IMR-90 (cell line): Measurements from ENCODE around the gene NTRK2. TPM values are rescaled to one million over a fixed set of nuclear protein-coding genes. Genes with fewer than 3 reads are reported as not detected.

ENCODE experiments used
- ATAC-seq: fragments of 200-7000 bp; cut with Tn5 transposase; 2 replicates; pipeline ENCODE4 v1.9.1; 2020; ENCODE audit warnings: low read depth, mild to moderate bottlenecking, moderate library complexity
- BruUV-seq: library from RNA; stranded (reverse); fragments of 400-500 nt; replicated peaks from 2 replicates; lab custom pipeline; 2021; lab: Mats Ljungman, UMichigan
- CTCF ChIA-PET: fragments of 300-600 bp; formaldehyde crosslinking; extraction: SDS; loops from one replicate; lab custom pipeline; 2021; ENCODE audit warnings: antibody characterized with exemption; lab: Yijun Ruan, JAX
- POLR2A ChIA-PET: fragments of 300-600 bp; sonication (Branson Sonifier 250); formaldehyde crosslinking; loops from one replicate; lab custom pipeline; 2022; ENCODE audit warnings: antibody characterized with exemption; ENCODE audit not compliant: unreplicated experiment; lab: Charles Lee
- DNase-seq: peaks from one replicate; pipeline ENCODE4 v3.0.0; 2013
- H2AFZ ChIP-seq: replicated peaks from 2 replicates; pipeline ENCODE3; 2013; ENCODE audit warnings: low read length, mild to moderate bottlenecking; ENCODE audit not compliant: poor library complexity
- H2AK5ac ChIP-seq: 2 replicates; pipeline ENCODE4 v1.6.1; 2013; ENCODE audit warnings: low read depth, low read length, inconsistent platforms
- H2AK9ac ChIP-seq: replicated peaks from 2 replicates; pipeline ENCODE3; 2013; ENCODE audit warnings: mild to moderate bottlenecking, low read depth, low read length, moderate library complexity; ENCODE audit not compliant: poor library complexity
- H2BK120ac ChIP-seq: 2 replicates; pipeline ENCODE4 v1.6.1; 2013; ENCODE audit warnings: low read depth, low read length, inconsistent platforms
- H2BK15ac ChIP-seq: 3 replicates; pipeline ENCODE4 v1.6.1; 2013; ENCODE audit warnings: low read depth, low read length, inconsistent platforms
- H2BK20ac ChIP-seq: 2 replicates; pipeline ENCODE4 v1.6.1; 2013; ENCODE audit warnings: low read depth, mild to moderate bottlenecking, inconsistent platforms, low read length, moderate library complexity
- H2BK5ac ChIP-seq: 2 replicates; pipeline ENCODE4 v1.6.1; 2013; ENCODE audit warnings: mild to moderate bottlenecking, low read depth, low read length, inconsistent platforms; ENCODE audit not compliant: poor library complexity, severe bottlenecking
- H3K14ac ChIP-seq: replicated peaks from 2 replicates; pipeline ENCODE4 v1.6.1; 2013; ENCODE audit warnings: low read depth, low read length, inconsistent platforms
- H3K18ac ChIP-seq: 2 replicates; pipeline ENCODE4 v1.6.1; 2013; ENCODE audit warnings: low read depth, low read length, control low read depth
- H3K23ac ChIP-seq: 2 replicates; pipeline ENCODE4 v1.6.1; 2013; ENCODE audit warnings: low read depth, low read length, inconsistent platforms
- H3K27ac ChIP-seq: 2 replicates; pipeline ENCODE4 v1.5.1; 2013; ENCODE audit warnings: mild to moderate bottlenecking, control low read depth, low read length; ENCODE audit not compliant: insufficient read depth
- H3K27me3 ChIP-seq: 2 replicates; pipeline ENCODE4 v1.6.1; 2013; ENCODE audit warnings: low read length; ENCODE audit not compliant: control insufficient read depth, insufficient read depth
- H3K36me3 ChIP-seq: 2 replicates; pipeline ENCODE4 v1.6.1; 2013; ENCODE audit warnings: low read length, mixed read lengths; ENCODE audit not compliant: control insufficient read depth, insufficient read depth
- H3K4ac ChIP-seq: 2 replicates; pipeline ENCODE4 v1.6.1; 2013; ENCODE audit warnings: low read depth, low read length, inconsistent platforms
- H3K4me1 ChIP-seq: 2 replicates; pipeline ENCODE4 v1.6.1; 2013; ENCODE audit warnings: low read length, mixed read lengths; ENCODE audit not compliant: control insufficient read depth, insufficient read depth
- H3K4me2 ChIP-seq: 2 replicates; pipeline ENCODE4 v1.6.1; 2013; ENCODE audit warnings: low read depth, mild to moderate bottlenecking, control low read depth, low read length, moderate library complexity
- H3K4me3 ChIP-seq: 2 replicates; pipeline ENCODE4 v1.5.1; 2013; ENCODE audit warnings: low read depth, mild to moderate bottlenecking, control low read depth, low read length, moderate library complexity; ENCODE audit not compliant: insufficient read depth
- H3K56ac ChIP-seq: 2 replicates; pipeline ENCODE4 v1.6.1; 2013; ENCODE audit warnings: low read length, inconsistent platforms; ENCODE audit not compliant: insufficient read depth; ENCODE audit errors: extremely low read depth
- H3K79me1 ChIP-seq, 2 experiments: 2 replicates each; pipeline ENCODE4 v1.6.1; 2013; ENCODE audit warnings: low read length in 2 of 2, inconsistent platforms in 1 of 2, low read depth in 1 of 2
- H3K9ac ChIP-seq: 2 replicates; pipeline ENCODE4 v1.6.1; 2013; ENCODE audit warnings: low read depth, low read length, control low read depth
- H3K9me1 ChIP-seq: 2 replicates; pipeline ENCODE4 v1.6.1; 2013; ENCODE audit warnings: low read length, inconsistent platforms; ENCODE audit not compliant: insufficient read depth
- H3K9me3 ChIP-seq: 2 replicates; pipeline ENCODE4 v1.6.1; 2013; ENCODE audit warnings: low read length; ENCODE audit not compliant: control insufficient read depth, insufficient read depth
- H4K20me1 ChIP-seq: 2 replicates; pipeline ENCODE4 v1.6.1; 2013; ENCODE audit warnings: low read length, inconsistent platforms; ENCODE audit not compliant: insufficient read depth
- H4K5ac ChIP-seq: 2 replicates; pipeline ENCODE4 v1.6.1; 2013; ENCODE audit warnings: mild to moderate bottlenecking, low read depth, low read length, control low read depth
- H4K8ac ChIP-seq, 2 experiments: 2 replicates each; pipeline ENCODE4 v1.6.1; 2013; ENCODE audit warnings: low read depth in 2 of 2, low read length in 2 of 2, control low read depth in 1 of 2, inconsistent platforms in 1 of 2
- H4K91ac ChIP-seq: 2 replicates; pipeline ENCODE4 v1.6.1; 2013; ENCODE audit warnings: low read depth, low read length, inconsistent platforms; ENCODE audit not compliant: insufficient read depth
- CHD1 ChIP-seq: IDR thresholded peaks from 2 replicates; pipeline ENCODE4 v1.6.1; 2012; ENCODE audit warnings: low read depth, low read length, improper control_type of control experiment
- FOS ChIP-seq: fragments of 150-350 bp; IDR thresholded peaks from 2 replicates; pipeline ENCODE4 v1.6.1; 2016; ENCODE audit warnings: low read depth, low read length
- MAZ ChIP-seq: IDR thresholded peaks from 2 replicates; pipeline ENCODE4 v1.6.1; 2012; ENCODE audit warnings: low read depth, mild to moderate bottlenecking, low read length, improper control_type of control experiment, moderate library complexity, borderline replicate concordance
- WGBS, 2 experiments: methylation state at CpG; one replicate each; pipeline versions ENCODE4 v1.1.5 to v1.1.7; 2013; ENCODE audit warnings: missing lambda C conversion rate in 2 of 2; ENCODE audit not compliant: insufficient read length in 1 of 2; ENCODE audit errors: extremely low coverage in 2 of 2; 5-methylcytosine and 5-hydroxymethylcytosine counted together
- dilution Hi-C: fragments of 300-500 bp; cut with HindIII; formaldehyde crosslinking; loops from one replicate; pipeline ENCODE4 v1.14.3; 2018; ENCODE audit warnings: low sequenced_read_pairs; ENCODE audit not compliant: unreplicated experiment
- in situ Hi-C: fragments of 300-500 bp; cut with MboI; formaldehyde crosslinking; loops from 3 replicates; pipeline ENCODE4 v1.14.3; 2019; ENCODE audit warnings: low sequenced_read_pairs, inconsistent platforms, mixed read lengths
- intact Hi-C: fragments of 100-400 bp; cut with micrococcal nuclease; formaldehyde crosslinking; loops from 2 replicates; pipeline ENCODE4 v1.10.0; 2022
- polyA plus RNA-seq, 3 experiments: library from polyadenylated mRNA; depleted of rRNA; stranded (reverse); fragments of >200 nt; gene quantifications; 2 replicates each; pipeline ENCODE4 v1.2.3, GENCODE V29; 2012; ENCODE audit warnings: low replicate concordance in 1 of 3
- total RNA-seq: library from RNA; depleted of rRNA; stranded (reverse); fragments of >200 nt; gene quantifications from 2 replicates; pipeline ENCODE4 v1.2.3, GENCODE V29; 2012

NTRK2 gene
- total and polyA plus RNA-seq, 2 of the 4 experiments (the other 2 are of a cell fraction) = under 0.01 to 0.02 TPM

GRCh38 chr9:84759300-84759750 is 89.8 kb downstream of the NTRK2 start:
- intact Hi-C loops (no loop called here), dilution Hi-C loops (no loop called here), in situ Hi-C loops (no loop called here)
- H2BK120ac ChIP-seq = no peak overlapping the region
- H2BK20ac ChIP-seq = no peak overlapping the region
- ATAC-seq = no peak
- no peaks in the 10 kb centered on the region for H4K20me1 ChIP-seq
- H2AK5ac ChIP-seq = no peak overlapping the region
- no peak overlapping the region for H4K5ac ChIP-seq
- no peaks in the 10 kb centered on the region for H3K36me3 ChIP-seq
- no TSS peak for BruUV-seq
- no peak overlapping the region for H2AFZ ChIP-seq
- H3K4me3 ChIP-seq = no peak overlapping the region
- TF ChIP-seq MAZ (no peak), CHD1 (no peak), FOS (no peak)
- no CpG with 5 or more reads among the region's 2 CpGs for WGBS, 2 experiments
- H3K27me3 ChIP-seq = no peaks in the 10 kb centered on the region
- H2AK9ac ChIP-seq = no peak overlapping the region
- H3K9me3 ChIP-seq = 0 out of 2 replicates have a peak, but pooled peaks cover 2% of the 10 kb centered on the region
- H3K18ac ChIP-seq = no peak overlapping the region
- H3K56ac ChIP-seq = no peak overlapping the region
- H3K9ac ChIP-seq = no peak overlapping the region
- ChIA-PET POLR2A (no interaction called here), CTCF (interaction anchor here (0.6 kb wide), 1 partner anchor 908 kb away, joined by 3 read pairs; no protein-coding TSS in a partner anchor)
- H3K4ac ChIP-seq = no peak overlapping the region
- no peaks in the 10 kb centered on the region for H3K9me1 ChIP-seq
- H3K14ac ChIP-seq = no peak overlapping the region
- H3K4me1 ChIP-seq = peaks cover 1% of the 10 kb centered on the region; the same call in 1 of the 2 replicates
- no peak overlapping the region for H4K91ac ChIP-seq
- H3K79me1 ChIP-seq = no peaks in the 10 kb centered on the region
- no peak overlapping the region for H2BK15ac ChIP-seq
- no peak overlapping the region for H3K27ac ChIP-seq
- no peak overlapping the region for H4K8ac ChIP-seq
- no peak overlapping the region for H2BK5ac ChIP-seq
- no peak overlapping the region for H3K23ac ChIP-seq
- no peak for DNase-seq
- H3K4me2 ChIP-seq = no peak overlapping the region
